Neural progenitor cell (in vitro differentiated cells): ENCODE results near the gene CCDC183.

ENCODE experiments used
- EZH2 ChIP-seq: fragments of 200-600 bp; sonication (generic); IDR thresholded peaks from 2 replicates; pipeline ENCODE4 v1.6.1; 2017; ENCODE audit warnings: antibody characterized with exemption, mild to moderate bottlenecking, moderate library complexity
- EZH2phosphoT487 ChIP-seq: fragments of 200-600 bp; sonication (generic); IDR thresholded peaks from 2 replicates; pipeline ENCODE4 v1.6.1; 2017; ENCODE audit warnings: antibody characterized with exemption
- TF ChIP-seq, protein P1 (sequence below): fragments of 200-600 bp; sonication (generic); IDR thresholded peaks from 2 replicates; pipeline ENCODE4 v1.5.1; 2017; ENCODE audit warnings: antibody characterized with exemption, mild to moderate bottlenecking

DNA sequence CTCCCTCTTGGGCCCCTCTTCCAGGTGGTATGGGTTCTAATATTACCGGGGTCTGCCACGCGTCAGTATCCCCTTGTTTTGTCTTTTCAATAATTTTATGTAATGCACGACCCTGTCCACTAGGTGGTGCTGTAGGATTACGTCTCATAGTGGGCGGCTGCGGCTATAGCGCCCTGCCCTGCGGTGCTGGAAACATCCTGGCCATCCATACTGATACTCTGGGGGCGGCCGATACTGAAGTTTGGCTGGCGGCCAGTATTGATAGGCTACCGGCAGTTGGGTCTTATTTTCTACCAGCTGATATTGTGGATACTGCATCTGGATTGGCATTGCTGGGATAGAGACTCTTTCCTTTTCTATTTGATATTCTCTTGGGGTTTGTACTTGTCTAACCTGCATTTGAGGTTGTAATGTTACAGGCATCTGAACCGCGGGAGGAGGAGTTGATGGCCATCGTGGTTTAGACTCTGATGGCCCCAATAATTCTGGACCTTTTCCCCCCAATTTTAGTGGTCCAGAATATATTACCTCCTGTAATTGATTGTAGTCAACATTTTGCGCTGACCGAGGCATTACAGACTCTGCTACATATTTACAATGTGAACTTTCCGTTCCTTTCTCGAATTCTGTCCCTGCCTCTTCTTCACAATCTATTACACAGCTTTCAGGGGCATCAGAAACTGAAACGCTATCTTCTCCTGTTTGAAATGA, 8.3 kb upstream of the CCDC183 start:
- TF ChIP-seq, protein P1, sequence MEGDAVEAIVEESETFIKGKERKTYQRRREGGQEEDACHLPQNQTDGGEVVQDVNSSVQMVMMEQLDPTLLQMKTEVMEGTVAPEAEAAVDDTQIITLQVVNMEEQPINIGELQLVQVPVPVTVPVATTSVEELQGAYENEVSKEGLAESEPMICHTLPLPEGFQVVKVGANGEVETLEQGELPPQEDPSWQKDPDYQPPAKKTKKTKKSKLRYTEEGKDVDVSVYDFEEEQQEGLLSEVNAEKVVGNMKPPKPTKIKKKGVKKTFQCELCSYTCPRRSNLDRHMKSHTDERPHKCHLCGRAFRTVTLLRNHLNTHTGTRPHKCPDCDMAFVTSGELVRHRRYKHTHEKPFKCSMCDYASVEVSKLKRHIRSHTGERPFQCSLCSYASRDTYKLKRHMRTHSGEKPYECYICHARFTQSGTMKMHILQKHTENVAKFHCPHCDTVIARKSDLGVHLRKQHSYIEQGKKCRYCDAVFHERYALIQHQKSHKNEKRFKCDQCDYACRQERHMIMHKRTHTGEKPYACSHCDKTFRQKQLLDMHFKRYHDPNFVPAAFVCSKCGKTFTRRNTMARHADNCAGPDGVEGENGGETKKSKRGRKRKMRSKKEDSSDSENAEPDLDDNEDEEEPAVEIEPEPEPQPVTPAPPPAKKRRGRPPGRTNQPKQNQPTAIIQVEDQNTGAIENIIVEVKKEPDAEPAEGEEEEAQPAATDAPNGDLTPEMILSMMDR: peak; percentile 89
- no peak for TF ChIP-seq EZH2phosphoT487
- no peak for TF ChIP-seq EZH2
